GM18519 (cell line): ENCODE results near the gene SPSB4.
"Not testable (repeated sequence)": the region's sequence is repeated elsewhere in the genome, so short reads cannot be mapped to it uniquely, and the experiment has no call there.

Experiments used
- ATAC-seq: cut with Tn5 transposase; IDR thresholded peaks from one replicate; pipeline ENCODE4 v1.9.1; 2021; ENCODE audit warnings: mild to moderate bottlenecking, moderate library complexity; ENCODE audit not compliant: unreplicated experiment, low FRiP score

SPSB4 gene

DNA sequence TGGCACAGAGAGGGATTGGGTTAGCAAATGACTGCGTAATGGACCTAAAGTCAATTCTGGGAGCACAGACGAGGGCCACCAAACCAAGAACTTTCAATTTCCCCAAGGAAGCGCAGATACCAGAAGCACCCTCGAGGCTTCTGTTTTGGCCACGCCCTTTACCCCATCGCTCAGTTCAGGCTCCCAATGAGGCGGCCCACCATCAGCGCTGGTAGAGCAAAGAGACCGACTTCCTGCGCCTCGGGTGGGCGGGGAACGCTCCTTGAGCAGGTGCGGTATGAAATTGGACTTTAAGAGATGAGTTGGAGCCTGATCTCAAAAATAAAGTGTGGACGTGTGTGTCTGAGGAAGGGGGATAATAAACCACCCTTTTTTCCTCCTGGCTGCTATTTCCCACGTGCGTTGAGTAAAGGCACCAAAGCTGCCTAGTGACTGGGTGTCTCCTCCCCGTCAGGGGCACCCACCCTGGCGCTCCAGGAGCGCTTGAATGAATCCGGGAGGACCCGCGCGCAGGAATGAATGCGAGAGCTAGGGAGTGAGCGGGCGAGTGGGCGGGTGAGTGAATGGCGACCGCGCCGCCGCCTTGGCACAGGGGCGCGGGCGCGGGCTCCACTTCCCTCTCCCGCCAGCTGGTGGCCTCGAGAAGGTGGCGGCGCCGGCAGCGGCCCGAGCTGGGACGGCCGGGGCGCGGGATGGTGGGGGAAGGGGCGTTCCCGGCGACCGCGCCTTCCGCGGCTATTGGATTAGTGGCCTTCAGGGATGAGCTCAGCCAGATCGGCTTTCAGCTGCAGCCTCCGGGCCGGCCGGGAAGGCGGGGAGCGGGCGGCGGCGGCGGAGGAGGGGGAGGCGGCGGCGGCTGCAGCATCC, at the start of gene SPSB4:
SPSB4 (plus strand) TSS at position 772 of the 867 bp plus-strand sequence. CDS start 14,758 bp downstream, outside the sequence.
- no peak for ATAC-seq

DNA sequence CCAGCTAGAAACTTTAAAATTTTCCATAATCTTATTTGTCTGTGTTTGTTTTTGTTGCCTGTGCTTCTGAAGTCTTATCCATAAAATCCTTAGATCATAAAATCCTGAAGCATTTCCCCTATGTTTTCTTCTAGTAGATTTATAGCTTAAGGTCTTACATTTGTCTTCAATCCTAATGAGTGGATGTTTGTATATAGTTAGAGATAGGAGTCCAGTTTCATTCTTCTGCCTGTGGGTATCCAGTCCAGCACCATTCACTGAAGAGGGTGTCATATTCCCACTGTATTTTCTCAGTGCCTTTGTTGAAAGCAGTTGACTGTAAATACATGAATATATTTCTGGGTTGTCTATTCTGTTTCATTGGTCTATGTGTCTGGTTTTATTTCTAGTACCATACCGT, 44.8 kb upstream of the SPSB4 start:
- no peak for ATAC-seq

DNA sequence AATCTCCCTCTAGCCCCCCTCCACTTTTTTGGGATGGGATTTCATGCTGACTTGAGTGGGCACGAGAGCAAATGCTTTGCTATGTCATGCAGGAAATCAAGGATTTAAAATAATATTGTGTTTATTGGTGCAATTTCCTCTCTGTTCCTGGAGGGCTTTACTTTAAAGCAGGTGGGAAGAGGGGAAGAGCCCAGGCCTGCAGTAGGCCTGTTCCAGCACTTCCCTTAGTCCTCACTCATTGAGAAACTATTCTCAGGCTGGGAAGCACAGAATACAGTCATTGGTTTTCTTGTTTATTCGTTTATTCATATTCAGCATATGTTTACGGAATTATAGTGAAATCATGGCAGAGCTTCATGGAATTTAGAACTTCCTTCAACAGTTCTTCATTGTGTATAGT, 41.7 kb upstream of the SPSB4 start:
- no peak for ATAC-seq

DNA sequence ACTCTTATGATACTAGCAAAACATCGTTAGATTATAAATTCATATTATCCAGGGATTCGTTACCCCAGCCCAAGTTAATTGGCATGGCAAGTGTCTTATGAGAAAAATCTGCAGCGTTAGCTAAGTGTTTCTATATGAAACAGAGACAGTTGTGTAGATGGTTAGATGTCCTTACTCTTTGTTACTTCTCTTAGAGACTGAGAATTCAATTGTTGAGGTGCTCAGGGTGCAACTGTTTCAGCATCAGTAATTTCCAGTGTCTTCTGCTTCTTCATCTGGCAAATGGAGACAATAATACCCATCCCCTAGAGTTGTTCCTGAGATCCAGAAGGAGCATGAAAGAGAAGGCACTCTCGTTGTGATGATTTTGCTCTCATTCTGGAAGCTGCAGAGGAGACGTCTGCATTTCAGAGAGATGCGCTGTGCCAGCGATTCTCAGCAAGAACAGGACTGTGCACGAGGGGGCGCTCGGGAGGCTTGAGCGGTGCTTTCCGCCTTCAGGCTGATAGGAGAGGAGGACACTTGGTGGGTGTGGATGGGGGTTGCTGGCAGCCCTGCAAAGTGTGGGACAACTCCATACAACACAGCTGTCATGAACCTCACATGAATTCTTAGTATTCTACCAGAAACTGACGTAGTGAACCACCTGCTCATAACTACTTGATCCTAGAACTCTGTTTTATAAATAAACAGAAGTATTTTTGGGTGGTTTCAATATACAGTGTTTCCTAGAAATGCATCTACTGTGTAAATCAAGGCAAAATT, 39.7 kb upstream of the SPSB4 start:
- peak; percentile 78 for ATAC-seq

DNA sequence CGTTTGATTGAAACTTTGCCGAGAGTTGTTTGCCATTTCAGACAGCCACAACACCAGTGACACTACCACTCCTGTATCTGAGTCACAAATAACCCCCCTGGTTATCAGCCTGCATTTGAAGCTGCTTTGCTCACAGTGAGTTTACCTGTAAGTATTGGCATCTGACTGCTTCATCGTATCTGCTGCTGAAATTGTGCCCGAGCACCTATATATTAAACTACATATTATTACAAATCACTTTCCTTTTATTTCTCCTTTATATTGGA, 39.2 kb upstream of the SPSB4 start:
- peak; percentile 6 for ATAC-seq

DNA sequence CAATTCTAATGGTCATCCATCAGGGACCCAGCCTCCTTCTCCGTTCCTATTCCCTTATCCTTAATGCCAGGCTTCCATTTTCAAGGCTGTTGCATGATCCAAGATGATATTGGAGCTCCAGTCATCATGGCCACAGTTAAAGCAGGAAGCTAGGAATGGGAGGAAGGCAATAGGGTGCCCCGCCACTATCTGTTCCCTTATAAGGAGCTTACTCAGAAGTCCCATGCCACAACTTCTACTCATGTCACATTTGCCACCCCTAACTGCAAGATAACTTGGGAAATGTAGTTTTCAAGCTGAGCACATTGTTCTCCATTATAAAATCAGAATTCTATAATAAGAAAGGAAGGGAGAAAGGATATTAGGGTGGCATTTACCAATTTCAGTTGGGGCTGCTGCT, 38.6 kb upstream of the SPSB4 start:
- no peak for ATAC-seq

DNA sequence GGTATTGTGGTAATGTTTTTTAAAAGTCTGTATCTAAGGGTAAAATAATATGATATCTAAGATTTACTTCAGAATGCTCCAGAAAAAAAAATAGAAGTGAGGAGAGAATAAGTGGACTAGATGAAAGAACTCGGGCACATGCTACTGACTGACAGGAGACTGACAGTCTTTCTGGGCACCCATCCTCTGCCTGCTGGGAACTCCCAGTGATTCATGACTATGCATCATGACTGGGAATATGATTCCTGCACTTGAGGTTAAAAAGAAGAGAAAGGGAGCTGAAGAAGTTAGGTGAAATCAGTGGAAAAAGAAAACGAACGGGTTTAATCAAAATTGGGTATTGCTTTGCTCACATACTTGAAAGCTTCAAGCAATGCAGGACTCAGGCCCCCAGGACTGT, 35.7 kb upstream of the SPSB4 start:
- no peak for ATAC-seq

DNA sequence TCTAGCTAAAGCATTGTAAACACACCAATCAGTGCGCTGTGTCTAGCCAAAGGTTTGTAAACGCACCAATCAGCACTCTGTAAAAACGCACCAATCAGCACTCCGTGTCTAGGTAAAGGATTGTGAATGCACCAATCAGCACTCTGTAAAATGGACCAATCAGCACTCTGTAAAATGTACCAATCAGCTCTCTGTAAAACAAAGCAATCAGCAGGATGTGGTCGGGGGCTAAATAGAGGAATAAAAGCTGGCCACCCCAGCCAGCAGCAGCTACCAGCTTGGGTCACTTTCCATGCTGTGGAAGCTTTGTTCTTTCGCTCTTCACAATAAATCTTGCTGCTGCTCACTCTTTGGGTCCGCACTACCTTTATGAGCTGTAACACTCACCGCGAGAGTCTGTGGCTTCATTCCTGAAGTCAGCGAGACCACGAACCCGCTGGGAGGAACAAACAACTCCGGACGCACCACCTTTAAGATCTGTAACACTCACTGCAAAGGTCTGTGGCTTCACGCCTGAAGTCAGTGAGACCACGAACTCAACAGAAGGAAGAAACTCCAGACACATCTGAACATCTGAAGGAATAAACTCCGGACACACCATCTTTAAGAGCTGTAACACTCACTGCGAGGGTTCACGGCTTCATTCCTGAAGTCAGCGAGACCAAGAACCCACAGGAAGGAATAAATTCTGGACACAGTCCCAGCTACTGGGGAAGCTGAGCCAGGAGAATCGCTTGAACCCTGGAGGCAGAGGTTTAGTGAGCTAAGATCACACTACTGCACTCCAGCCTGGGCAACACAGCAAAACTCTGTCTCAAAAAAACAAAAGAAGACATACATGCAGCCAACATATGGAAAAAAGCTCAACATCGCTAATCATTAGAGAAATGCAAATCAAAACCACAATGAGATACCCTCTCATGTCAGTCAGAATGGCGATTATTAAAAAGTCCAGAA, 33.5 kb upstream of the SPSB4 start:
- ATAC-seq: not testable (repeated sequence)

DNA sequence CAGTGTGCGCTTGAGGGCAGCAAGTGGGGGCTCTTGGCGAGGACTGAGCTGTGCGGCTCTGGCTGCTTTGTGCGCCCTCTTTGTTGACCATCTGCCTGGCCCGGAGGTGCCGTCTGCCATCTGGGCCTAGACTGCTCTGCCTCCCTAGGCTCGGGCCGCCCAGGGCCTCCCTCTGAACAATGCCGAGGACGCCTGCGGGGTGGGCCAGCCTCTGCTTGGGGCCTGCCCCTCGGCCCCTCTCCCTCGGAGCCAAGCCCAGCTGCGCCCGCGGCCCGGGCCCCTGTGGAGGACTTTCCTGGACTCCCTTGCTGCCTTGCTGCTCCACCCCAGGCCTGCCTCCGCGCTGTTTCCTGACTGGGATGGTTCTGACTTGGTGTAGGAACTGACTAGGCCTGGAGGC, 31.9 kb upstream of the SPSB4 start:
- ATAC-seq: no peak

DNA sequence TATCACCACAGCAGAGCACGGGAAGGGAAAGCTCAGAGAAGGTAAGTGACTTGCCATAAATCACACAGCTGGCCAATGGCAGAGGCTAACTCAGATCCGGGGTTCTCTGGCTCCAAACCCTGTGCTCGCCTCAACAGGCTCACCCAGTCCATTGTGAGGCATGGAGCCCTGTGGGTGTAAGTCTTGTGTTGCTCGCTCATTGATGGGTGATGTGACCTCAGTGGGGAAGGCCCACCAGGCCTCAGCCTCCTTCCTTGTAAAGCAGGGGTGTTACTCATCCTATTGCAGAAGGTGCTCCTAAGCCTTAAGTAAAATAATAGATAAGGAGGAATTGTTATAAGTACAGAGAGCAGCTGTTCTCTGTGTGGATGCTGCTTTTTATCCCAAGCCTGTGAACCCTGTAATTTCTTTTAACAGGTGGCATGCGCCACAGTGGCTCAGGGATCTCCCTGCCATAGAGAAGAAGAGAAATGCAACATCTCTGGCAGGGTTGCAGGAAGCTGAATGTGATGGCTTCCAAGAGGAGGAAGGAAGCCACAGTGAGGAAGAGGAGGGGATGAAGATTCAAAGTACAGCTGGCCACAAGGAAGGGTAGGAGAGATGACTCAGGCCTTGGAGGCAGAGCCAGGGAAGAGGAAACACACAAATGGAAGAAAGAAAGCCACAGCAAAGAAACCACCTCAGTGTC, 30.9 kb upstream of the SPSB4 start:
- no peak for ATAC-seq

DNA sequence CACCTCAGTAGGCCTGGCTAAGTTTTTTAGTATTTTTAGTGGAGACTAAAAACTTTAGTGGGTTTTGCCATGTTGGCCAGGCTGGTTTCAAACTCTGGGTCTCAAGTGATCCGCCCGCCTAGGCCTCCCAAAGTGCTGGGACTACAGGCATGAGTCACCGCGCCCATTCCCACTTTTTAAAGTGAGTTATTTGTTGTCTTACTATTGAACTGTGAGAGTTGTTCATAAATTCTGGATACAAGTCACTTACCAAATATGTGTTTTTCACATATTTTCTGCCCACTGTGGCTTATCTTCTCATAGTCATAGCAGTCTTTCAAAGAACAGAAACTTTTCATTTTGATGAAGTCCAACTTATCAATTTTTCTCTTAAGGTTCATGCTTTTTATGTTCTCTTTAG, 29.9 kb upstream of the SPSB4 start:
- ATAC-seq: no peak

DNA sequence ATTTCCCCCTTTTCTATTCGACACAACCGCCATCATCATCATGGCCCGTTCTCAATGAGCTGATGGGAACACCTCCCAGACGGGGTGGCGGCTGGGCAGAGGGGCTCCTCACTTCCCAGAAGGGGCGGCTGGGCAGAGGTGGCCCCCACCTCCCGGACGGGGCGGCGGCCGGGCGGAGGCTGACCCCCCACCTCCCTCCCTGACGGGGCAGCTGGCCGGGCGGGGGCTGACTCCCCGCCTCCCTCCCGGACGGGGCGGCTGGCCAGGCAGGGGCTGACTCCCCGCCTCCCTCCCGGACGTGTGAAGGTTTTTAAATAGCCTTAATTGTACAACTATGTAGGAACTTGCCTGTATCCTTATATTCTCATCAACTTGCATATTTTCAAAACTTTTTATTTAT, 20.9 kb upstream of the SPSB4 start:
- ATAC-seq: no peak

DNA sequence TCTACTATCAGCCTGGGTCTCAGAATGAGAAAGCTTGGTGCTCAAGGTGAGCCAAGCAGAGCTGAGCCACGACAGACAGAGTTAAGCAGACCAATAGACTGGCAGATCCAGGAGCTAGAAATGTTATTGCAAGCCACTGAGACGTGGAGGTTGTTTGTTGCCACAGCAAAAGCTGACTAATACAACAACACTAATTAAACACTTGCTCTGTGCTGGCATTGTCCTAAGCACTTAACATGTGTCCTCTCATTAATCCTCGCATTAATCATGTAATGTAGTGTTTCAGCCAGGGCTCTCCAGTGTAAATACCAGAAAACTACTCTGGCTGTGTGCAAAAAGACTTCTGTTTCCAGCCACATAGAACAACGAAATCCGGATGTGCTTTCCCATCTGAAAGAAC, 11.6 kb upstream of the SPSB4 start:
- no peak for ATAC-seq

DNA sequence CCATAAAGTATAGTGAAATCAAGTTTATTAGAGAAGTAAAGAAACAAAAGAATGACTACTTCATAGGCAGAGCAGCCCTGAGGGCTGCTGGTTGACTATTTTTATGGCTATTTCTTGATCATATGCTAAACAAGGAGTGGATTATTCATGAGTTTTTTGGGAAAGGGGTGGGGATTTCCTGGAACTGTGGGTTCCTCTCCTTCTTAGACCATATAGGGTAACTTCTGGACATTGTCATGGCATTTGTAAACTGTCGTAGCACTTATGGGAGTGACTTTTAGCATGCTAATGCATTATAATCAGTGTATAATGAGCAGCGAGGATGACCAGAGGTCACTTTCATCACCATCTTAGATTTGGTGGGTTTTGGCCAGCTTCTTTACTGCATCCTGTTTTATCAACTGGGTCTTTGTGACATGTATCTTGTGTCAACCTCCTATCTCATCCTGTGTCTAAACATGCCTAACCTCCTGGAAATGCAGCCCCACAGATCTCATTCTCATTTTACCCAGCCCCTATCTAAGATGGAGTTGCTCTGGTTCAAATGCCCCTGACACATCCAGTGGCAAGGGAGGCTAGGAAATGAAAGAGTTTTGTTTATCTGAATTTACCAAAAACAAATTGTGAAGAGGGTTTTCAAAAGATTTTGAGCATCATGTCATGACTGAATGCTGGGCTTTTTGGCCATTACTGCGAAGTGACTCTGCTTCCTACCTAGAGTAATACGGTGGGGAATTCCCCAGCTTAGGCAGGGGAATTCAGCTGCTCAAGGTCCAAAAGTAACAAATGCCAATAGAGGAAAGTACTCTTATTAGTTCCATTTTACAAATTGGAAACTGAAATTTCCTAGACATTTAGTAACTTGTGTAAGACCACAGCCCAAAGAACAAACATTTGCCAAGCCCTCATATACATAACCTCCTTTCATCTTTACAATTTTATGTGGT, 6.2 kb upstream of the SPSB4 start:
- no peak for ATAC-seq

DNA sequence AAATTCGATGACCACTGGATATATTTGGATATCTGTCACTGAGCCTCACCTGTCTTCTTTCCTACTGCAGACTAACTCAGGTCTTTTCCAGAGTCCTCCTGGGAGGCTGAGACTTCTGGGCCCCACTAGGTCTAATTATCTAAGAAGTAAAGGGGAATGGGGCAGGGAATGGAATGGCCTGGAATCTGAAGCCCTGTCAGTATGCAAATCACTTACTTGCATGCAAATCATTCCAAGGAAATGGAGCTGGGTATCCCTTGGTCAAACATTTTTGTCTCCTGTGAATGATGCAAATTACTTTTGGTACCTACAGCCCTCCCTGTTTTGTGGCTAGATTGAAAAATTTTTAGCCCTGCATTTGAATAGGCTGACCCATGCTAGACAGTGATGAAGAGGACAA, 5.3 kb upstream of the SPSB4 start:
- ATAC-seq: no peak

DNA sequence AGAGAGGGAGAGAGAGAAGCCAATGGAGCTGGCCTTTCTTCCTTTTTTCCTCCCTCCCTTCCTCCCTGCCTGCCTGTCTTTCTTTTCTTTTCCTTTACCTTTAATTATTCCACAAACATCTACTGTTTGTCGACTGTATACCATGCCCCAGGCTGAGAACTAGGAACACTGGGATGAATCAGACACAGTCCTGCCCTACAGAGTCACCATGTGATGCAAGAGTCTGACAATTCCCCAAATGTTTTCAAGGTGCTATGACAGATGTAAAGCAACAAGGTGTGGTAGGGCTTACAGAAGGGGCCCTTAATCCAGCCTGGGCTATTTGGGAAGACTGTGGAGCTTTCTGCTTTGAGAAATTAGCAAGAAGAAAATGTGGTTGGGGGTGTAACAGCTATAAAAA, 4.0 kb upstream of the SPSB4 start:
- ATAC-seq: no peak

DNA sequence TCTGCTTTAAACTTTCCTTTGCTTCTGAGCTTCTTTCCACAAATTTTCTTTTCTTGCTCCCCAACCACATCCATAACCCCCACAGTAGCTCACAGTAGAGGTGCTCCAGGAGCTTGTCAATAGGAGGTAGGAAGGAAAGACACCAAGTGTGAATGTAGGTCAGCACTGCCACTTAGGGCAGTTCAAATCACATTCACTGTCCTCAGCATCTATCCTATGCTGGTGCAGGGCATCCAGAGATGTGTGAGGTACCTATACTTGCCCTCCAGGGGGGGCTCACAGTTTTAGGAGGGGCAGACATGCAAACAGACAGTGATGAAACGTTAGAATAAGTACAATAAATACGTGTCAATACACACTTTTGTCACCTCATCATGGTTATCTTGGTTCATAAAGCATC, 1.5 kb upstream of the SPSB4 start:
- no peak for ATAC-seq

DNA sequence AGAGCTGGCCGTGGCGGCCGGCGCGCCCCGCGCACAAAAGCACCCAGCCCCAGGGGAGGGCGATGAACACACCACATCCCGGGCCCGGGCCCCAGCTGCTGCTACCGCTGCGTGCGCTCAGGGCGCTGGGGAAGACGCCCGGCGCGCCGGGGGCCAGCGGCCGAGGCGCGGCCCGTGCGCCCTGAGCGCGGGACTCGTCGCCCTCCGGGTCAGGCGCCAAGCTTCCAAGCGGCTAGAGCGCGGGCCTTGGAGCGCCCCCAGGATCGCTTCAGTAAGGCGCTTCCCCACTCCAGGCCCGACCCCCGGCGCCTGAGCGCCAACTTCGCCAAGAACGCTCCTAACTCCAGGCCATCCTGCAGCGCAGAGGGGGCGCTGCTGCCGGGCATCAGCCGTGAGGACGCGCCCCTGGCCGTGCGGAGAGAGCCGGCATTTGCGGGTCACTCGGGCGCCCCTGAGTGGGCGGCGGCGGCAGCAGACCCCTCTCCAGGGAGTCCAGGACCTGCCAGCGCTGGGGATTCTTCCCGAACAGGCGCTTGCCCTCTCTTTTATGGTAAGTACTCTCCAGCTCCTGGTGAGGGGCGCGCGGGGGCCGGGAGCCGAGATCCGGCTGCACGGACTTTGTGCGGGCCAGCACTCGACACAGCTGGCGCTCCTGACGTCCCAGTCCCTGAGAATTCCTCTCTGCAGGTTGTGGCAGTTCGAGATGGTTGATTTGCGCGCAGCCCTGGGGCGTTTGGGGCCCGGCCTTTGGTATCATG, 475 bp downstream of the SPSB4 start:
- ATAC-seq: no peak
